Progenitor cell of endocrine pancreas (in vitro differentiated cells): ENCODE measurements around the gene PNPLA1. TPM values are rescaled to one million over a fixed set of nuclear protein-coding genes. Genes with fewer than 3 reads are reported as not detected.

ENCODE experiments used
- DNase-seq: peaks from one replicate; pipeline ENCODE4 v3.0.0; 2021; ENCODE audit warnings: low spot score; ENCODE audit not compliant: unreplicated experiment
- H3K27ac Mint-ChIP-seq: 2 replicates; pipeline ENCODE4 v1.8.0; 2021; ENCODE audit warnings: mild to moderate bottlenecking, moderate library complexity, mixed read lengths
- H3K27me3 Mint-ChIP-seq: 2 replicates; pipeline ENCODE4 v1.8.0; 2021; ENCODE audit warnings: mixed read lengths
- H3K36me3 Mint-ChIP-seq: 2 replicates; pipeline ENCODE4 v1.8.0; 2022; ENCODE audit warnings: mixed read lengths; ENCODE audit not compliant: insufficient read depth
- H3K4me1 Mint-ChIP-seq: 2 replicates; pipeline ENCODE4 v1.8.0; 2021; ENCODE audit warnings: low read depth, mixed read lengths
- H3K4me3 Mint-ChIP-seq: 2 replicates; pipeline ENCODE4 v1.8.0; 2021; ENCODE audit warnings: low read depth, mild to moderate bottlenecking, moderate library complexity, mixed read lengths
- H3K9me3 Mint-ChIP-seq: 2 replicates; pipeline ENCODE4 v1.8.0; 2021; ENCODE audit warnings: low read depth, mixed read lengths
- CTCF ChIP-seq: fragments of 200-600 bp; sonication (generic); IDR thresholded peaks from one replicate; pipeline ENCODE4 v1.5.0; 2021; ENCODE audit warnings: antibody characterized with exemption, mild to moderate bottlenecking; ENCODE audit not compliant: unreplicated experiment
- total RNA-seq: library from RNA; stranded (reverse); gene quantifications from 2 replicates; pipeline ENCODE4 v1.2.1, GENCODE V29; 2021

The PNPLA1 gene
- total RNA-seq, 1 donor from 2014 or later: not detected

- Mint-ChIP-seq H3K36me3 (no peaks in the 10 kb centered on the region), H3K27ac (no peak overlapping the region), H3K27me3 (peaks cover 12% of the 10 kb centered on the region), H3K4me1 (no peaks in the 10 kb centered on the region), H3K9me3 (no peaks in the 10 kb centered on the region), H3K4me3 (no peak overlapping the region)
- TF ChIP-seq CTCF: no peak
- DNase-seq: no peak
Observed at GRCh38 chr6:36301085-36301658, 31.3 kb downstream of the PNPLA1 start.

GRCh38 chr6:36301781-36302180 is 31.9 kb downstream of the PNPLA1 start:
- Mint-ChIP-seq H3K4me1 (no peaks in the 10 kb centered on the region), H3K27me3 (peaks cover 15% of the 10 kb centered on the region), H3K9me3 (no peaks in the 10 kb centered on the region), H3K36me3 (no peaks in the 10 kb centered on the region), H3K4me3 (no peak overlapping the region), H3K27ac (no peak overlapping the region)
- TF ChIP-seq CTCF: no peak
- no peak for DNase-seq

GRCh38 chr6:36302227-36302976 is 32.5 kb downstream of the PNPLA1 start:
- Mint-ChIP-seq H3K9me3 (no peaks in the 10 kb centered on the region), H3K4me3 (no peak overlapping the region), H3K27me3 (peaks cover 15% of the 10 kb centered on the region), H3K27ac (peak overlapping the region; percentile 43), H3K4me1 (no peaks in the 10 kb centered on the region), H3K36me3 (no peaks in the 10 kb centered on the region)
- TF ChIP-seq CTCF: peak; percentile 96
- peak; percentile 86 for DNase-seq

GRCh38 chr6:36305885-36306284 is 36.0 kb downstream of the PNPLA1 start:
- no peak overlapping the region for H3K4me3 Mint-ChIP-seq
- H3K36me3 Mint-ChIP-seq: no peaks in the 10 kb centered on the region
- DNase-seq: no peak
- TF ChIP-seq CTCF: no peak
- no peaks in the 10 kb centered on the region for H3K9me3 Mint-ChIP-seq
- H3K4me1 Mint-ChIP-seq: peaks cover 2% of the 10 kb centered on the region
- H3K27me3 Mint-ChIP-seq: peaks cover 13% of the 10 kb centered on the region
- H3K27ac Mint-ChIP-seq: no peak overlapping the region

GRCh38 chr6:36306375-36306774 is 36.5 kb downstream of the PNPLA1 start:
- H3K9me3 Mint-ChIP-seq: no peaks in the 10 kb centered on the region
- H3K4me1 Mint-ChIP-seq: peaks cover 2% of the 10 kb centered on the region
- H3K27me3 Mint-ChIP-seq: peaks cover 14% of the 10 kb centered on the region
- TF ChIP-seq CTCF: no peak
- no peak for DNase-seq
- H3K27ac Mint-ChIP-seq: no peak overlapping the region
- H3K36me3 Mint-ChIP-seq: no peaks in the 10 kb centered on the region
- H3K4me3 Mint-ChIP-seq: no peak overlapping the region
